Measurements from ENCODE around the gene ARHGDIA. TPM values are rescaled to one million over a fixed set of nuclear protein-coding genes. Genes with fewer than 3 reads are reported as not detected.

The ARHGDIA gene
- total RNA-seq, 1 experiment from 2014 or later: 247 TPM

GRCh38 chr17:81900181-81900820 is 29.2 kb upstream of the ARHGDIA start (continued):
- TF ChIP-seq ZNF532 (CRISPR knock-in tag; IDR thresholded peaks at IDR 0.05; ENCODE audit: borderline replicate concordance): no peak
- no peak for TF ChIP-seq ZNF232 (CRISPR knock-in tag; IDR thresholded peaks at IDR 0.05)
- TF ChIP-seq GRHL2 (CRISPR knock-in tag; IDR thresholded peaks at IDR 0.05; ENCODE audit: insufficient replicate concordance, severe bottlenecking): no peak
- no peak for TF ChIP-seq CTCF (IDR thresholded peaks at IDR 0.05)

GRCh38 chr17:81899514-81900166 is 28.5 kb upstream of the ARHGDIA start:
- ChIA-PET POLR2A (no interaction called here), CTCF (no interaction called here)
- H3K27me3 Mint-ChIP-seq (ENCODE audit: low read depth): peaks cover 13% of the 10 kb centered on the region
- no peak overlapping the region for H3K27ac Mint-ChIP-seq
- peaks cover 24% of the 10 kb centered on the region for H3K36me3 Mint-ChIP-seq
- TF ChIP-seq MXD4 (CRISPR knock-in tag; IDR thresholded peaks at IDR 0.05; ENCODE audit: borderline replicate concordance) (no peak), NFATC4 (CRISPR knock-in tag; IDR thresholded peaks at IDR 0.05) (no peak), GRHL2 (CRISPR knock-in tag; IDR thresholded peaks at IDR 0.05; ENCODE audit: insufficient replicate concordance, severe bottlenecking) (no peak), STAT6 (CRISPR knock-in tag; conservative IDR thresholded peaks at IDR 0.05; ENCODE audit: low read depth) (no peak), E2F5 (CRISPR knock-in tag; IDR thresholded peaks at IDR 0.05) (no peak), ELF4 (CRISPR knock-in tag; IDR thresholded peaks at IDR 0.05; ENCODE audit: low read depth) (no peak), MAX (CRISPR knock-in tag; IDR thresholded peaks at IDR 0.05) (no peak), E2F1 (CRISPR knock-in tag; IDR thresholded peaks at IDR 0.05) (no peak), NFYB (CRISPR knock-in tag; conservative IDR thresholded peaks at IDR 0.05; ENCODE audit: low read depth) (no peak), ZNF317 (CRISPR knock-in tag; IDR thresholded peaks at IDR 0.05; ENCODE audit: borderline replicate concordance, low read depth) (no peak), PRDM15 (CRISPR knock-in tag; IDR thresholded peaks at IDR 0.05) (no peak)
- DNase-seq (ENCODE audit: low spot score): no peak
- no peaks in the 10 kb centered on the region for H3K9me3 Mint-ChIP-seq
- no peak overlapping the region for H3K4me3 Mint-ChIP-seq
- no peaks in the 10 kb centered on the region for H3K4me1 Mint-ChIP-seq
- no peak for ATAC-seq
